ENCODE results near the gene PXT1.

DNA sequence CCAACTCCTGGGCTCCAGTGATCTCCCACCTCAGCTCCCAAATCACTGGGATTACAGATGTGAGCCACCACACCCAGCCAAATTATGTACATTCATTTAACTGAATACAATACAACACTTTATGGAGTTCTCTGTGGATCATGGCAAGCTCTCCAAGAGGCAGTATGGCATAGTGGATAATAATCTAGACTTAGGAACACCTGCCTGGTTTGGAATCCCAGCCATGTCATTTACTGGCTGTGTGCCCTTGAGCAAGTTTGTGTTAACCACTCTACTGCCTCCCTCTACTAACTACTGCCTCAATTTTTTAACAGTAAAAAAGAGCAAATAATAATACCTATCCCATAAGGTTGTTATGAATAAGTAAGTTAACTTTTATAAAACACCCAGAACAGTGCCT lies 53.3 kb downstream of the PXT1 start:
- TF ChIP-seq FOXM1 (IDR thresholded peaks at IDR 0.05; ENCODE audit: low read depth) (no peak), FOXM1 (CRISPR knock-in tag; IDR thresholded peaks at IDR 0.05; ENCODE audit: low read depth) (no peak), ZC3H11A (IDR thresholded peaks at IDR 0.05; ENCODE audit: low read depth, low read length) (no peak), HDAC8 (tag; IDR thresholded peaks at IDR 0.05) (no peak), GABPB2 (CRISPR knock-in tag; conservative IDR thresholded peaks at IDR 0.05) (no peak), ZNF785 (CRISPR knock-in tag; IDR thresholded peaks at IDR 0.05) (no peak), POLR2AphosphoS5 (IDR thresholded peaks at IDR 0.05; ENCODE audit: control insufficient read depth, insufficient read depth, low read depth, low read length) (no peak), TCF7 (IDR thresholded peaks at IDR 0.05; ENCODE audit: borderline replicate concordance) (no peak), BRCA1 (IDR thresholded peaks at IDR 0.05) (no peak), BRCA1 (CRISPR knock-in tag; IDR thresholded peaks at IDR 0.05) (no peak), SMC3 (conservative IDR thresholded peaks at IDR 0.05; ENCODE audit: insufficient read depth, low read depth, low read length) (no peak)
- TF ChIP-seq, protein P1, sequence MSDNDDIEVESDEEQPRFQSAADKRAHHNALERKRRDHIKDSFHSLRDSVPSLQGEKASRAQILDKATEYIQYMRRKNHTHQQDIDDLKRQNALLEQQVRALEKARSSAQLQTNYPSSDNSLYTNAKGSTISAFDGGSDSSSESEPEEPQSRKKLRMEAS (CRISPR knock-in tag; IDR thresholded peaks at IDR 0.05) = no peak
- TF ChIP-seq, protein P2, sequence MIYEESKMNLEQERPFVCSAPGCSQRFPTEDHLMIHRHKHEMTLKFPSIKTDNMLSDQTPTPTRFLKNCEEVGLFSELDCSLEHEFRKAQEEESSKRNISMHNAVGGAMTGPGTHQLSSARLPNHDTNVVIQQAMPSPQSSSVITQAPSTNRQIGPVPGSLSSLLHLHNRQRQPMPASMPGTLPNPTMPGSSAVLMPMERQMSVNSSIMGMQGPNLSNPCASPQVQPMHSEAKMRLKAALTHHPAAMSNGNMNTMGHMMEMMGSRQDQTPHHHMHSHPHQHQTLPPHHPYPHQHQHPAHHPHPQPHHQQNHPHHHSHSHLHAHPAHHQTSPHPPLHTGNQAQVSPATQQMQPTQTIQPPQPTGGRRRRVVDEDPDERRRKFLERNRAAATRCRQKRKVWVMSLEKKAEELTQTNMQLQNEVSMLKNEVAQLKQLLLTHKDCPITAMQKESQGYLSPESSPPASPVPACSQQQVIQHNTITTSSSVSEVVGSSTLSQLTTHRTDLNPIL (CRISPR knock-in tag; IDR thresholded peaks at IDR 0.05) = no peak
- TF ChIP-seq, protein P3, sequence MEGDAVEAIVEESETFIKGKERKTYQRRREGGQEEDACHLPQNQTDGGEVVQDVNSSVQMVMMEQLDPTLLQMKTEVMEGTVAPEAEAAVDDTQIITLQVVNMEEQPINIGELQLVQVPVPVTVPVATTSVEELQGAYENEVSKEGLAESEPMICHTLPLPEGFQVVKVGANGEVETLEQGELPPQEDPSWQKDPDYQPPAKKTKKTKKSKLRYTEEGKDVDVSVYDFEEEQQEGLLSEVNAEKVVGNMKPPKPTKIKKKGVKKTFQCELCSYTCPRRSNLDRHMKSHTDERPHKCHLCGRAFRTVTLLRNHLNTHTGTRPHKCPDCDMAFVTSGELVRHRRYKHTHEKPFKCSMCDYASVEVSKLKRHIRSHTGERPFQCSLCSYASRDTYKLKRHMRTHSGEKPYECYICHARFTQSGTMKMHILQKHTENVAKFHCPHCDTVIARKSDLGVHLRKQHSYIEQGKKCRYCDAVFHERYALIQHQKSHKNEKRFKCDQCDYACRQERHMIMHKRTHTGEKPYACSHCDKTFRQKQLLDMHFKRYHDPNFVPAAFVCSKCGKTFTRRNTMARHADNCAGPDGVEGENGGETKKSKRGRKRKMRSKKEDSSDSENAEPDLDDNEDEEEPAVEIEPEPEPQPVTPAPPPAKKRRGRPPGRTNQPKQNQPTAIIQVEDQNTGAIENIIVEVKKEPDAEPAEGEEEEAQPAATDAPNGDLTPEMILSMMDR (IDR thresholded peaks at IDR 0.05 in 2 of 3, conservative IDR thresholded peaks at IDR 0.05 in 1 of 3; ENCODE audit: insufficient read depth in 2 of 3, low read depth in 1 of 3, low read length in 3 of 3) = no peak
- TF ChIP-seq, protein P4, sequence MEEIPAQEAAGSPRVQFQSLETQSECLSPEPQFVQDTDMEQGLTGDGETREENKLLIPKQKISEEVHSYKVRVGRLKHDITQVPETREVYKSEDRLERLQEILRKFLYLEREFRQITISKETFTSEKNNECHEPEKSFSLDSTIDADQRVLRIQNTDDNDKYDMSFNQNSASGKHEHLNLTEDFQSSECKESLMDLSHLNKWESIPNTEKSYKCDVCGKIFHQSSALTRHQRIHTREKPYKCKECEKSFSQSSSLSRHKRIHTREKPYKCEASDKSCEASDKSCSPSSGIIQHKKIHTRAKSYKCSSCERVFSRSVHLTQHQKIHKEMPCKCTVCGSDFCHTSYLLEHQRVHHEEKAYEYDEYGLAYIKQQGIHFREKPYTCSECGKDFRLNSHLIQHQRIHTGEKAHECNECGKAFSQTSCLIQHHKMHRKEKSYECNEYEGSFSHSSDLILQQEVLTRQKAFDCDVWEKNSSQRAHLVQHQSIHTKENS (CRISPR knock-in tag; IDR thresholded peaks at IDR 0.05) = no peak
- TF ChIP-seq, protein P5, sequence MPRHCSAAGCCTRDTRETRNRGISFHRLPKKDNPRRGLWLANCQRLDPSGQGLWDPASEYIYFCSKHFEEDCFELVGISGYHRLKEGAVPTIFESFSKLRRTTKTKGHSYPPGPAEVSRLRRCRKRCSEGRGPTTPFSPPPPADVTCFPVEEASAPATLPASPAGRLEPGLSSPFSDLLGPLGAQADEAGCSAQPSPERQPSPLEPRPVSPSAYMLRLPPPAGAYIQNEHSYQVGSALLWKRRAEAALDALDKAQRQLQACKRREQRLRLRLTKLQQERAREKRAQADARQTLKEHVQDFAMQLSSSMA (CRISPR knock-in tag; IDR thresholded peaks at IDR 0.05) = no peak
